ENCODE data around the gene BYSL.

BYSL gene

GRCh38 chr6:41914869-41915530 is 6.3 kb upstream of the BYSL start:
- no peak for DNase-seq (ENCODE audit: low spot score)

GRCh38 chr6:41917528-41917927 is 3.8 kb upstream of the BYSL start:
- no peak for DNase-seq (ENCODE audit: low spot score)

GRCh38 chr6:41921712-41921998 is 356 bp downstream of the BYSL start:
- DNase-seq (ENCODE audit: low spot score), result no peak

- DNase-seq (ENCODE audit: low spot score), result no peak
Measured at GRCh38 chr6:41922154-41922553, 855 bp downstream of the BYSL start.

GRCh38 chr6:41927253-41927652 is 6.0 kb downstream of the BYSL start:
- DNase-seq (ENCODE audit: low spot score), result no peak

- no peak for DNase-seq (ENCODE audit: low spot score)
Measured at GRCh38 chr6:41929924-41930323, 8.6 kb downstream of the BYSL start.

- no peak for DNase-seq (ENCODE audit: low spot score)
Measured at GRCh38 chr6:41931792-41932191, 10.5 kb downstream of the BYSL start.

GRCh38 chr6:41932378-41932777 is 11.1 kb downstream of the BYSL start:
- no peak for DNase-seq (ENCODE audit: low spot score)

- no peak for DNase-seq (ENCODE audit: low spot score)
Measured at GRCh38 chr6:41934278-41935192, 13.2 kb downstream of the BYSL start.

GRCh38 chr6:41935193-41935574 is 13.9 kb downstream of the BYSL start:
- DNase-seq (ENCODE audit: low spot score), result no peak

- DNase-seq (ENCODE audit: low spot score), result no peak
Measured at GRCh38 chr6:41935685-41936072, 14.4 kb downstream of the BYSL start.

- DNase-seq (ENCODE audit: low spot score), result peak; percentile 92
Measured at GRCh38 chr6:41936073-41936837, 15.0 kb downstream of the BYSL start.

- DNase-seq (ENCODE audit: low spot score), result no peak
Measured at GRCh38 chr6:41937472-41937860, 16.2 kb downstream of the BYSL start.

- DNase-seq (ENCODE audit: low spot score), result peak; percentile 79
Measured at GRCh38 chr6:41937861-41938574, 16.7 kb downstream of the BYSL start.

GRCh38 chr6:41938590-41939175 is 17.4 kb downstream of the BYSL start:
- no peak for DNase-seq (ENCODE audit: low spot score)

GRCh38 chr6:41939176-41939847 is 18.0 kb downstream of the BYSL start:
- no peak for DNase-seq (ENCODE audit: low spot score)

GRCh38 chr6:41939848-41940758 is 18.8 kb downstream of the BYSL start:
- no peak for DNase-seq (ENCODE audit: low spot score)

GRCh38 chr6:41940759-41941279 is 19.5 kb downstream of the BYSL start:
- DNase-seq (ENCODE audit: low spot score), result peak; percentile 44

- DNase-seq (ENCODE audit: low spot score), result peak; percentile 84
Measured at GRCh38 chr6:41941280-41942066, 20.2 kb downstream of the BYSL start, which contains the start of gene CCND3. TSS of gene CCND3 (minus strand) at chr6:41941808. CDS start at chr6:41941649, 159 bp downstream.
